Measurements from ENCODE around the gene IFRD2.

IFRD2 gene

DNA sequence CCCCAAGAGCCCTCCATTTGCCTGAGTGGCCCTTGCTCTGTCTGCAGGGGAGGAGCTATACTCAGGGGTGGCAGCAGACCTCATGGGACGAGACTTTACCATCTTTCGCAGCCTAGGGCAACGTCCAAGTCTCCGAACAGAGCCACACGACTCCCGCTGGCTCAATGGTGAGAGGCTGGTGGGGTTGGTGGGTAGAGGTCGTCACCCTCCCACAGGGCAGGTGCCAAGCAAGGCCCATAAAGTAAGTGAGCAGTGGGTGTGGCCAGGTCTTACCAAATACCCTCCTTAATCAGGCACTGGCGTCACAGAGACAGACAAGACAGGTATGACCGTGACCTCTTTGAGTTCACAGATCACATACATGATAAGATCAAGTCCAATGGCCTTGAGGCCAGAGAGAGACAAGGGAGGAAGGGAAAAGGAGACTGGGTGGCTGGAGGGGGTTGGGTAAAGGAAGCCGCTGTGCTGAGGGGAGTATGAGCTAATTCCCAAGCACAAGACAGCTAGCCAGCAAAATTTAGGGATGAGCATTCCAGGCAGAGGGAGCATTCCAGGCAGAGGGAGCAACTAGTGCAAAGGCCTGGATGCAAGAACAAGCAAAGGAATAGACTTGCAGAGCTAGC, 20.8 kb downstream of the IFRD2 start:
- DNase-seq (ENCODE audit: low read depth) = no peak
- TF ChIP-seq, protein P1, sequence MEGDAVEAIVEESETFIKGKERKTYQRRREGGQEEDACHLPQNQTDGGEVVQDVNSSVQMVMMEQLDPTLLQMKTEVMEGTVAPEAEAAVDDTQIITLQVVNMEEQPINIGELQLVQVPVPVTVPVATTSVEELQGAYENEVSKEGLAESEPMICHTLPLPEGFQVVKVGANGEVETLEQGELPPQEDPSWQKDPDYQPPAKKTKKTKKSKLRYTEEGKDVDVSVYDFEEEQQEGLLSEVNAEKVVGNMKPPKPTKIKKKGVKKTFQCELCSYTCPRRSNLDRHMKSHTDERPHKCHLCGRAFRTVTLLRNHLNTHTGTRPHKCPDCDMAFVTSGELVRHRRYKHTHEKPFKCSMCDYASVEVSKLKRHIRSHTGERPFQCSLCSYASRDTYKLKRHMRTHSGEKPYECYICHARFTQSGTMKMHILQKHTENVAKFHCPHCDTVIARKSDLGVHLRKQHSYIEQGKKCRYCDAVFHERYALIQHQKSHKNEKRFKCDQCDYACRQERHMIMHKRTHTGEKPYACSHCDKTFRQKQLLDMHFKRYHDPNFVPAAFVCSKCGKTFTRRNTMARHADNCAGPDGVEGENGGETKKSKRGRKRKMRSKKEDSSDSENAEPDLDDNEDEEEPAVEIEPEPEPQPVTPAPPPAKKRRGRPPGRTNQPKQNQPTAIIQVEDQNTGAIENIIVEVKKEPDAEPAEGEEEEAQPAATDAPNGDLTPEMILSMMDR (conservative IDR thresholded peaks at IDR 0.05; ENCODE audit: low read depth, low read length) = no peak

DNA sequence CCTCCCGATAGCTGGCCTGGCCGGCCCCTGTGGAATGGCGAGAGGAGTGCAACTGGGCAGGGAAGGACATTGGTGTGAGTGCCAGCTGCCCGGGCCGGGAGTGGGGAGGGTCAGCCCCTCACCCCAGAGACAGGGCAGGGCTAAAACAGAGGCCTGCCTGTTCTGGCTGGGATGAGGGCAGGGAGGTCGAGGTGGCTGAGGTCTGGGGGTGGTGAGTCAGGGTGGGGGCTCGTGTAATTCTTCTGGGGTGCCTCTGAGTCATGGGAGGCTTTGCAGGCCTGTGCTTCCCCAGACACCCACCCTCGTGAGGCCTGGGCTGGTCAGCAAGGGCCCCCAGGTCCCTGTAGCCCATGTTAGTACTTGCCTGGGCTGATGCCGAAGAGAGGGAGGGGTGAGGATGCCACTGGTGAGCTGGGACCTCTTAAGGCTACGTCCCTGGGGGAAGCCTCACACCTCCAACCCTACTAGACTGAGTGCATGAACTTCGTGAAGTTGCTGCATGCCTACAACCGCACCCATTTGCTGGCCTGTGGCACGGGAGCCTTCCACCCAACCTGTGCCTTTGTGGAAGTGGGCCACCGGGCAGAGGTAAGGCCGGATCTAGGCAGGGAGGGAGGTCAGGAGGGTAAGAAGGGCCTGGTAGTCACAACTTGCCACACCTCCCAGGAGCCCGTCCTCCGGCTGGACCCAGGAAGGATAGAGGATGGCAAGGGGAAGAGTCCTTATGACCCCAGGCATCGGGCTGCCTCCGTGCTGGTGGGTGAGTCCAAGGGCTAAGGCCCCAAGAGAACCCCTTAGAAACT, 21.6 kb downstream of the IFRD2 start:
- H3K4me3 ChIP-seq (ENCODE audit: low read length) = peak overlapping the region; percentile 51
- DNase-seq (ENCODE audit: low read depth) = no peak
- TF ChIP-seq, protein P1 (conservative IDR thresholded peaks at IDR 0.05; ENCODE audit: low read depth, low read length) = no peak

More for the DNA sequence above, 20.8 kb downstream of the IFRD2 start:
- no peak overlapping the region for H3K4me3 ChIP-seq (ENCODE audit: low read length)

DNA sequence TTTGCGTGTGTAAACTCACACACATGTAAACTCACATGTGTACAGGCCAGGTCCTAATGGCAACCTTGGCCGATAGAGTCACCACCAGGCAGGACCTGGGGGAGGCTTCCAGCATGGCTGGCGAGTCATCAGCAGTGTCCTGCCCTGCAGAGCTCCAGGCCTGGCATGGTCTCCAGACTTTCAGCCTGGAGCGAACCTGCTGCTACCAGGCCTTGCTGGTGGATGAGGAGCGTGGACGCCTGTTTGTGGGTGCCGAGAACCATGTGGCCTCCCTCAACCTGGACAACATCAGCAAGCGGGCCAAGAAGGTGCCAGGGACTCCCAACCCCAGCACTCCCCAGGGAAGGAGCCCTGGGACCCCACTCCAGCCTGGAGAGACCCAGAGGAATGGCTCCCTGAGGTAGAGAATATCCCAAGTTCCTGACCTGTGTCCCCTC, 22.2 kb downstream of the IFRD2 start:
- peak overlapping the region; percentile 51 for H3K4me3 ChIP-seq (ENCODE audit: low read length)
- DNase-seq (ENCODE audit: low read depth) = no peak
- TF ChIP-seq, protein P1 (conservative IDR thresholded peaks at IDR 0.05; ENCODE audit: low read depth, low read length) = no peak

DNA sequence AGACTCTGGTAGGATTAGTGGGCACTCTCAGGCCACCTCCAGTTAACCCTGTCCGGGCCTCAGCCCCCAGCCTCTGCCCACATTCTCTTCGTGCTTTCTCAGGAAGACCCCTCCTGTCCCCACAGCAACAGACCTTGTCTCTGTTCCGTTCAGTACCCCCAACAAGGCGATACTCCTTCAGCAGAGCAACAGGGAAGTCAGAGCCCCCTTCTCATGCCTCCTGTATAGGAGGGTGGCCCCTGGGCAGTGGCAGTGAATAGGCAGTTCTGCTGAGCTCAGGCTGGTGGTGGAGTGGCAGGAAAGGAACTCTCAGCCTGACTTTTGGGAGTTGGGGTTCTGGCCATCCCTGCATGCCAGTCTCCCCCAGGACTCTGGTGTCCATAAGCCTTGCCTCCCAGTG, 22.8 kb downstream of the IFRD2 start:
- DNase-seq (ENCODE audit: low read depth) = no peak
- H3K4me3 ChIP-seq (ENCODE audit: low read length) = peak overlapping the region; percentile 51
- TF ChIP-seq, protein P1 (conservative IDR thresholded peaks at IDR 0.05; ENCODE audit: low read depth, low read length) = no peak

DNA sequence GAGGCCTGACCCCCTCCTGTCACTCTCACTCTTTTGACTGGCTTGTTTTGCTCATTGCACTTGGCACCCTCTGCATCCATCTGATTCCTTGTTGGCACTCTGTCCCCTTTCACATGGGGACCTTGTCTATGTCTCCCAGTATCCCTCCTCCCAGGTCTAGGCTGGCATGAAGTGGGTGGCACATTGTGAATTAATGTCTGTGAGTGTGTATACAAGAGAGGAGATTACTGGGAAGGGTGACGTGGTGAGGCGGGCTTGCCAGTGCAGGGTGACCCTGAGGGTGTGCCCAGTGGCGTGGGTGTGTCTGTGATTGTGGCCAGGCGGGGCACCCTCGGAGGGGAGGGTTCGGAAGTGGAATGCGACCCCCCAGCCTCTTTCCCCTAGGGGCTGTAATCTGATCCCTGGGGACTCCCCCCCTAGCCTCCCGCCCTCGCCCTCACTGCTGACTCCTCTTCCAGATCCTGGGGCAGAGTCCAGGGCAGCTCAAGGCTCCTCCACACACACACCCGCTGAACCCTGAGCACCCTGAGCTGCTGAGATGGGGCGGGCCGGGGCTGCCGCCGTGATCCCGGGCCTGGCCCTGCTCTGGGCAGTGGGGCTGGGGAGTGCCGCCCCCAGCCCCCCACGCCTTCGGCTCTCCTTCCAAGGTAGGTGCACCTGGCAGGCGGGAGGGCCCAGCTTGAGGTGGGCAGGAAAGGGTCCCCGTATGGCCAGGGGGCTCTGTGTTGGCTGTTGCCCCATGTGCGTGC, 23.4 kb downstream of the IFRD2 start, which contains the start of gene SEMA3B:
Gene SEMA3B (plus strand): TSS at position 445 of the 749 bp plus-strand sequence. CDS start 94 bp downstream, at position 539.
- DNase-seq (ENCODE audit: low read depth) = peak; percentile 81
- H3K4me3 ChIP-seq (ENCODE audit: low read length) = peak within 1 kb of the TSS; percentile 51
- TF ChIP-seq, protein P1 (conservative IDR thresholded peaks at IDR 0.05; ENCODE audit: low read depth, low read length) = no peak

DNA sequence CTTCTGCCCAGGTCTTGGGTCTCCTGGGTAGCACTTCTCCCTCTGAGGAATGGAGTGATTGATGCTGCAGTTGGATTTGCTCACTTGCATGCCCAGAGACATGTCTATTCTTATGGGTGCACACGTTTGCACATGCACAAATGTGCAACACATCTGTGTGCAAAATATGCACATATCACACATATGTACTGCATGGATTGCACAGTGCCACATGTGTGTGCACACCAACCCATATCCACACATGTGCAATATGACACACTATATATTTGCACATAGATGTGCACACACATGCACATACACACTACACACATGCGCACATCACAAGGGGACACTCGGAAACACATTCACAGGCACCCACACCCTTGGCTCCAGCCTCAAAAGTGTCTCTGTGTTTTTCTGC, 24.0 kb downstream of the IFRD2 start:
- TF ChIP-seq, protein P1 (conservative IDR thresholded peaks at IDR 0.05; ENCODE audit: low read depth, low read length) = no peak

More for the DNA sequence above, 24.0 kb downstream of the IFRD2 start:
- H3K4me3 ChIP-seq (ENCODE audit: low read length) = peak overlapping the region; percentile 51
- DNase-seq (ENCODE audit: low read depth) = no peak

All from retinal pigment epithelial cell (primary cell).